HG02884 (cell line): Measurements from ENCODE around the gene CENPS.
"Not testable (repeated sequence)": the region's sequence is repeated elsewhere in the genome, so short reads cannot be mapped to it uniquely, and the experiment has no call there.

Experiments used
- ATAC-seq: cut with Tn5 transposase; IDR thresholded peaks from one replicate; pipeline ENCODE4 v1.9.1; 2021; ENCODE audit warnings: mild to moderate bottlenecking, moderate library complexity; ENCODE audit not compliant: unreplicated experiment

CENPS gene

DNA sequence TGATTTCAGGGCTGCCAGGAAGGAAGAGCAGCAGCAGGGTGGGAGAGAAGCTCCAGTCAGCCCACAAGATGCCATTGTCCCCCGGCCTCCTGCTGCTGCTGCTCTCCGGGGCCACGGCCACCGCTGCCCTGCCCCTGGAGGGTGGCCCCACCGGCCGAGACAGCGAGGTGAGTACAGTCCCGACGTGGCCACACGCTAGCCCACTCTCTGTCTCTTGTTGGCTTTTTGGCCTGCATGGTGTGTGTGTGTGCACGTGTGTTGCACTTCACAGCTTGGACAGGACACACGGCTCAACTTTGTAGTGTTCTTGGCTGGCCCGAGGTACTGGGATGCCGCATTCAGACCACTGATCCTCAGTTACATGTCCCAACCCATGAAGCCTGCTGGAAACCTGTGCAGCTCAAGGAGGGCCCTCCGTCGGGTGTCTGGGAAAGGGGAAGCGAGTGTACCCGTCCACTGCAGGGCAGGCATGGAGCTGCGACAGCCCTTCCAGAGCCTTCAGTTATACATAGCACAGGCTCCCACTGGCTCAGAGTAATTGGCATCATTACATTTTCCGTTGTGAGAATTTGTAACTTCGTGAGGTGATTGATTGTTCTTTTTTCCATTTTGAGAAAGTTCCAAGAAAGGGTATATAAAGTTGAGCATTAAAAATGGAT, 20.1 kb downstream of the CENPS start:
- ATAC-seq: no peak

DNA sequence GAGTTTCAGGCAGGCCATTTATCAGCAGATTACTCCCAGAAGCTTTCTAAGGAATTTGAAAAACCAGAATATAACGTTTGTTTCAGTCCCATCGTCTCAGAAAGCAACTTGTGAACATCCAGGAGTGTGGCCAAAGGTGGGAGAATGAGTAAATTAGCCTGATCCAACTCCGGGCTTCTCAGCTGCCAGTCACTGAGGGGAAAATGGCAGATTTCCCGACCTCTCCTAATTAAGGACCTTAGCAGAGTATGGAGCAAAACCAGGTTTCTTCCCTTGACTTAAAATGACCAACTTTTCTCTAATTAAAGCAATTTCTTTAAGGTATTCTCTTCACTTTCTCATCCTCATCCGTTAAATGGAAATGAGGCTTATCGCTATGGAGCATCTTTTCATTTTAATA, 20.6 kb downstream of the CENPS start:
- ATAC-seq: no peak

DNA sequence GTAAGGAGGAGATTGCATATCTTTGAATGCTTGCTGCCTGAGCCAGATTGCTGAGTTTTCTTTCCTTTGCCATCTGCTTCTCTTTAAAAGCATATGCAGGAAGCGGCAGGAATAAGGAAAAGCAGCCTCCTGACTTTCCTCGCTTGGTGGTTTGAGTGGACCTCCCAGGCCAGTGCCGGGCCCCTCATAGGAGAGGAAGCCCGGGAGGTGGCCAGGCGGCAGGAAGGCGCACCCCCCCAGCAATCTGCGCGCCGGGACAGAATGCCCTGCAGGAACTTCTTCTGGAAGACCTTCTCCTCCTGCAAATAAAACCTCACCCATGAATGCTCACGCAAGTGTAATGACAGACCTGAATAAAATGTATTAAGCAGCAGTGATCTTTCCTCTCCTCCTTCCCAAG, 21.1 kb downstream of the CENPS start:
- ATAC-seq: no peak

DNA sequence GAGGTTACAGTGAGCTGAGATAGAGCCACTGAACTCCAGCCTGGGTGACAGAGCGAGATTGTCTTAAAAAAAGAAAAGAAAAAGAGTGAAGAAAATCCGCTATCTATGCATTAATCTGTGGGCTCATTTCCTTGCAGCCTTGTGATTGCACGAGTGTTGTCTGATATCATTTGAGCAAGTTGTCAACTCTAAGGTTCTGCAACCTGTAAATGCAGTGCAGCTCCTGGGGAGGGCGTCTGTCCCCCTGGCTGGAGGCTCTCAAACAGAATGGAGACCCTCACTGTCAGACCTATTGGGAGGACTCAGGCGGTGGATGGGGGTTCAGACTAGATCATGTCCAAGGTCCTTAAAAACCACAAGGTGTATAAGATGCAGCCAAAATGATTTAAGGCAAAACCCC, 25.8 kb downstream of the CENPS start:
- ATAC-seq: no peak

DNA sequence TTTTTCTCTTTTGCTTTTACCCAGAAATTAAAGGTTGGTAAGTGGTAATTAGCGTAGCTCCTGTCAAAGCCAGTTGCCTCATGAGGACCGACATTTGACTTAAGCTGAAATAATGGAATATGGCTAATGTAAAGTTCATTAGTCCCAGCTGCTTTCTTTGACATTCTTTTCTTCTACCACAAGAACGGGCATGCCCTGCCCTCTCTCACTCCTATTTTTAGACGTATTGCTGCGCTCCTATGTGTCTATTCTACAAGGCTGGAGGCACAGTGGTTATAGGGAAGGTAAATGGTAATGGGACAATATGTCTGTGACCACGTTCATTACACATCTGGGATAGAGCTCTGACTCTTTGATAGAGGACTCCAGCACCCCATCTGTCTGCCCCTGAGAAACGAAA, 26.4 kb downstream of the CENPS start:
- no peak for ATAC-seq

DNA sequence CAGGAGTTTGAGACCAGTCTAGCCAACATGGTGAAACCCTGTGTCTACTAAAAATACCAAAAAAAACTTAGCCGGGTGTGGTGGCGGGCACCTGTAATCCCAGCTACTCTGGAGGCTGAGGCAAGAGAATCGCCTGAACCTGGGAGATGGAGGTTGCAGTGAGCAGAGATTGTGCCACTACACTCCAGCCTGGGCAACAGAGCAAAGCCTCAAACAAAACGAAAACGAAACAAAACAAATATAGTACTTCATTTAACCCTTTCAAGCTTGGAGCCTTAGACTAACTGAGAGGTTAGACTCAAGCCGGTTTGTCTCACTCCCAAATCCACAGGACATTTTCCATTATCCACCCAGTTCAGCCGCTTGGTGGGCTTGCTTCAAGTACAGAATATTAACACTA, 27.2 kb downstream of the CENPS start:
- ATAC-seq: not testable (repeated sequence)

DNA sequence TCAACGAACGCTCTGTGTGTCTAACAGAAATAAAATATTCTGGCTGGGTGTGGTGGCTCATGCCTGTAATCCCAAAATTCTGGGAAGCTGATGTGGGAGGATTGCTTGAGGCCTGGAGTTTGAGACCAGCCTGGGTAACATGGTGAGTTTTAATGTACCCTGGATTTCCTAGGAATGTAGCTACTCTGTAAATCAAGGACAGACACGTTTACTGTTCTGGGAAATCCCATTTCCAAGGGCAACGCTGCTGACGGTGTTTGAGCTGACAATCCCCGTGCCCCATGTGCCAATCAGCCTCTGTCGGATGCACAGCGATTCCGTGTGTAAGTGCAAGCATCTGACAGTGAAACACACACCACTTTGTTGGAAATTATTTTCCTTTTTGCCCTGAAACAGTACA, 27.6 kb downstream of the CENPS start:
- ATAC-seq: no peak

DNA sequence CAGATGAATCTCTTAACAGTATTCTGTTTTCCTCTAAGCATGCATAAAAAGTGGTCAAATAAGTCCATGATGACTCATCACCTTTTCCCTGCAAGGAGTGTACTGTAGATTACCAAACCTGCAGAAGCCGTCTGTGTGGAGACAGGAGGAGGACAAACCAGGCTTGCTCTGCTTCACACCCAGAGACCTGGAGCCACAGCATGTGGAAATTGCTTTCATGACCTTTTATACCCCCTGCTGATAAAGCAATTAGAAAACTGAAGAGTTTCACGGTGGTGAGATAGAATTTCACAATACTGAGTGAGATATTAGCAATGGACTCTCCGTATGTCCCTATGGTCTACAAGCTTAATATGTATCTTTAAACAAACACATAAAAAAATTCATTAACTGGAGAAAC, 29.0 kb downstream of the CENPS start:
- ATAC-seq: no peak

DNA sequence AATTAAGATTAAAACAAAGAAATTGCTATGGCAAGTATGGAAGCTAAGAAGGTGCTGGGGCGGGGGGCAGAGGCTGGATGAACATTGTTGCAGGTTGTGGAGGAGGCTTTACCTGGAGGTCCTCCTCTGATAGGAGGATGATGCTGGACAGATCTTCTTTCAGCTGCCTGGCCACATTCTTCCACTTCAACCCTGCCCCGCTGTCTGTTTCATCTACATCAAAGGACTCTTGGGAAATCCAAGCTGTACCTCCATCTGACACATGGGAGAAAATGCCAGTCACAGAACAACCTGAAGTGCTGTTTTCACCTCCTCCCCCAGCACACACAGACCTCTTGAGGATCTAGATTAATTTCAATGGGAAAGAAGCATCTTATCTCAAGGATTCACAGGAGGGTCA, 36.8 kb downstream of the CENPS start:
- ATAC-seq: no peak

DNA sequence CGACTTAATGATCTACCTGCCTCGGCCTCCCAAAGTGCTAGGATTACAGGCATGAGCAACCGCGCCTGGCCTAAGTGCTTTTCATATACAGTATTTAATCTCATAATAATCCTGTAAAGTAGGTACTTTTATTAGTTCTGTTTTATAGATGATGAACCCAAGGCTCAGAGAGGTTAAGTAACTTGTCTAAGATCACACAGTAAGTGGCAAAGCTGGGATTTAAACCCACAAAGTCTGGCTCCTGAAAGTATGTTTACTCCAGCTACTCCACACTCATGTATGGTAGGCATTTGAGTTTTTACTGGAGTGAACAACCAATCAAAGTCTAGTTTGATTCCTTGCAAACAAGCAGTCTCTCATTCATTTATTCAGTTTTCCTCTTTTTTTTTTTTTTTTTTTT, 39.8 kb downstream of the CENPS start:
- no peak for ATAC-seq

DNA sequence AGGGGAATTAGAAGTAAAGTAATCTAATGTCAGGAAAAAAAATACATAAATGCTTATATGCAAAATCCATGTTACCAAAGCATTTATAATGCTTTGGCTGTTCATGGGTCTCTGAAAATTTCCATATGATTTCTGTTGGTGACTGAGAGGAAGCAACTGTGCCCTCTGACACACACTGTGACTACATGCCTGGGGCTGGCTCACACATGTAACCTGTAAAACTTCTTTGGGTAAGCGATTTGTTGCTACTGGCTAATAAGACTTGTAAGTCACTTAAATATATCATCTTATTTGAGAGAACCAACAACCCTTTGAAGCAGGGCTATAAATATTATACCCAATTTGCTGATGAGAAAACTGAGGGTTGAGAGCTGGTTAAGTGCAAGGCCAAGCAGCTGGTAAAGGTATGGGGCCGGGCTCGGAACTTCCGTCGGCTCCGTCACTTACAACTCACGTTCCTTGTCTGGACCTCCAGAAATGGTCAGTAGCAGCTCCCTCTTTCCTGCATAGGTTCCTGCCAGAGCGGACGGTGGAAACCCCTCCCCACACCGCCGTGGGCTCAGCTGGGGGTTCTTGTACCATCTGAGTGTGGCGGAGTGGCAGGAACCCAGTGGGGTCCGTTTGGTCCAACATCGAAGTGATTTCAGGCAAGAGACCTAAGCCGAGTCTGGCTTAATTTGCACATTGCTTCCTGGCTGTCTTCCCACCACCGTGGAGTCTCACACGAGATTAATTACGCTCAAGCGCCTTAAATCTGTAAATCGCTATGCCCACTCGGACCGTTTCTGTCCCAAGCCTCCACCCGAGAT, 41.4 kb downstream of the CENPS start:
- ATAC-seq: no peak

DNA sequence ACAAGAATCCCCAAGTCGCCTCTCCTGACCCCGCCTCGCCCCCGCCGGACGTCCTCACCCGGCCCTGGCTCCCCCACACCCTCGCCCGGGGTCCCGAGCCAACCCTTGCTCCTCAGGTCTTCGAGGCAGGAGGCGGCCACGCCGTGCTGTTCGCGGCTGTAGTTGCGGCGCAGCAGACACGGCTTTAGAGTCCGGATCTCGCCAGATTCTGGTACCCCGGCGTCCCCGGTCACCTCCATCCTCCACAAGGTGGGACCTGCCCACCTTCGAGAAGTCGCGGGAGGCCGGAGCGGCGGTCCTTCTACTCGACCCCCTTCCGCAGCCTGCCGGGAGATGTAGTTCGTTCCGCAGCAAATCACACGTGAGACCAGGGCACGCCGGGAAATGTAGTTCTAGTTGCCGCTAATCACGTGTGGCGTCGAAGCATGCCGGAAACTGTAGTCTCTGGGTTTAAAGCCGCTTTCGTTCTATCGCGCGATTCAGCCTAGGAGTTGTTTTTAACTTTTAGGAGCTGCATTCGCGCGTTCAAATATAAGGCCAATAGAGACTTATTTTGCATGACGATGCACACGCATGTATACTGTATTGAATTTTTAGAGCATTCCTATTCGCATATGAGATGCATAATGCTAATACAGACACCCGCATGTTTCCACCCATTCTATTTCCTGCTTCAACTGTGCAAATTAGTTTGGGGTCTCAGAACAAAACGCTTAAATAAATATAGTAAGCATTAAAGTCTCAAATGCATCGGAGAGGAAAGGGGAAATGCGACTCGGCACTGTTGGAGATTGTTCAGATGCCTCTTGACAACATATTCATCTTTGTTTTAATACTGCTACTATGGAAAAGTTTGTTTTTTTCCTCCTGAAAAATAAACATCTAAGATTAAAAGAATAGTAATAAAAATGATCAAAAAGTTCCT, 42.2 kb downstream of the CENPS start, which contains the start of gene DFFA:
TSS of gene DFFA (minus strand) at position 310 of the 925 bp plus-strand sequence. CDS start at position 239, 71 bp downstream.
- ATAC-seq: peak; percentile 73

DNA sequence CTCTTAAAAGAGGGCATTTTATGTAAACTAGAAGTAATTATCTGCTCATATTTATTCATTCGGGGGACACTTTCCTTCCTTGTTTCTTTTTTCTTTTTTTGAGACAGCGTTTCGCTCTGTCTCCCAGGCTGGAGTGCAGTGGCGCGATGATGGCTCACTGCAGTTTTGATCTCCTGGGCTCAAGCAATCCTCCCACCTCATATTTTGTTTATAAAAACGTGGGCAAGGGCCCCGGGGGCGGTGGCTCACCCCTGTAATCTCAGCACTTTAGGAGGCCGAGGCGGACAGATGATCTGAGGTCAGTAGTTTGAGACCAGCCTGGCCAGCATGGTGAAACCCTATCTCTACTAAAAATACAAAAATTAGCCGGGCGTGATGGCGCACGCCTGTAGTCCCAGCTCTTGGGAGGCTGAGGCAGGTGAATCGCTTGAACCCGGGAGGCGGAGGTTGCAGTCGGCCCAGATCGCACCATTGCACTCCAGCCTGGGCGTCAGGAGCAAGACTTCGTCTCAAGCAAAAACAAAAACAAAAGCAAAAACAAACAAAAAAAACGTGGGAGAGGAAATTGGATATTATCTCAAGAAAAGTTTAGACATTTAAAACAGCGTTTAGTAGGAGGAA, 43.0 kb downstream of the CENPS start:
- no peak for ATAC-seq

DNA sequence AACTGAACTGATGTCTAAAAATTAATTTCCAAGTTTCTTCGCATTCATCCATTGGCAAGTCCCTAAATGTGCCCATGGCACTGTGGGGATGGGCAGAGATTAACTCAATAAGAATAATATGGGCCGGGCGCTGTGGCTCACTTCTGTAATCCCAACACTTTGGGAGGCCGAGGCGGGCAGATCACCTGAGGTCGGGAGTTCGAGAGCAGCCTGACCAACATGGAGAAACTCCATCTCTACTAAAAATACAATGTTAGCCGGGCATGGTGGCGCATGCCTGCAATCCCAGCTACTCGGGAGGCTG, 44.0 kb downstream of the CENPS start:
- ATAC-seq: not testable (repeated sequence)

DNA sequence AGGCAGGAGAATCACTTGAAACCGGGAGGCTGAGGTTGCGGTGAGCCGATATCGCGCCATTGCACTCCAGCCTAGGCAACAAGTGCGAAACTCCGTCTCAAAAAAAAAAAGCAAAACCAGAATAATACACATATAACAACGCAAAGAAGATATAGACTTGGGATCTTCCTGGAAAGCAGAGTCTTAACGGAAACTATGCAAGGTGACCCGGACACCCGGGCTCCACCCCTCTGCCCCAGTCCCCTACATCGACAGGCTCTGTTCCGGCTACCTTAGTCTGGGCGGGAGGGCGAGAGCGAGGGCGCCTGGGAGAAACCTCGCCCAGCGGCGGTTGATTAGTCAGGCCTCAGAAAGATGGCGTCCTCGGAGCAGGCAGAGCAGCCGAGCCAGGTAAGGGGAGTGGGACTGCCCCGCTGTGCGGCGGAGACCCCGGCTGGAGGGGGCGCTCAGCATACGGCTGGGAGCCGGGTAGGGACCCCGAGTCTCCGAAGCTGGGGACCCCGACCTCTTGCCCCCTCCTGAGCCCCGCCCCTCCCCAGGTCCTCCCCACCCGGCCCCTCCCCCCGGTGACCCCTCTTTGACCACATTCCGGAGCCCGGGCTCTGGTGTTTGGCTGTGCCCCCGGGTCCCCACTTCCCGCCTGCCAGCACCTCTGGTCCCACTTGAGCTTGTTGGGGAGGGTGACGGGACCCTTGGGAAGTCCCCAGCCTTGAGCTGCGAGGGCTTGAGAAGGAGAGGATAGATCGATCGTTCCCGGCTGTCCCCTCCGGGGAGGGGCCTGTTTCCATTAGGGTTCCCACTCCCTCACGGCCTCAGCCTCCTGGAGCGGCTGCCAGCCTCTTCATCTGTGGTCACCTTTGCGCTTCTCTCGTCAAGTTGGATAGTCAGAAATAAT, 44.6 kb downstream of the CENPS start, which contains the start of gene PEX14:
TSS of gene PEX14 (plus strand) at position 338 of the 895 bp plus-strand sequence. CDS start at position 355, 17 bp downstream.
- peak; percentile 57 for ATAC-seq

DNA sequence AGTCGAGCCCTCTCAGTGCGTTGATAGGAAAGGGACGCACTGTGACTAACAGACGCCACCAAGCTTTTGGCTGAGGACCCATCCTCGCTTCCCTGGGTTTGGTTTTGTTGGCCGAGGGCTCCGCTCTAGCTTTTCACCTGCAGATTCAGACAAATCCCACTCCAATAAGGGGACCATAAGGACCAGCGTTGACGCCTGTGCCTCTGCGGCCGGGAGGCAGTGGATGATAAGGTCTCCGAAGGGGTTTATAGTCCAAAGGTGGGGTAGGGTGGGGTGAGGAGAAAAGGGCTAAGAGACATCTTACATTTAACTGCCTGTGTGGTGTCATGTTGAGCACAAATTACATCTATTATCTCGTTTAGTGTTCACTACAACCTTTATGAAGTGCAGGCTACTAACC, 45.3 kb downstream of the CENPS start:
- ATAC-seq: no peak

DNA sequence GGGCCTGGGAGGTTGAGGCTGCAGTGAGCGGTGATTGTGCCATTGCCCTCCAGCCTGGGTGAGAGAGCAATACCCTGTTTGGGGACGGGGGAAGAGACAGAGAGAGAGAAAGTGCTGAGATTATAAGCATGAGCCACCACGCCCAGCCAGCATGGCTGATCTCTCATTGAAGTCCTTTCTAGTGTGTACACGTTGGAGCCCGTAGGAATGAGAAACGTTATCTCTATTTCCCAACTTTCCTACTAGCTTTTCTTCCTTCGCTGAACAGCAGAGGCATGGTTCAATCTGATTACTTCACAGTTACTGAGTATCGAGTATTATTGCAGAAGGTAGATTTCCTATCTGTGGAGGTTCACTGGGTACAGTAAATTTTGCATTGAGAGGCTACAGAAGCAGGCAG, 49.1 kb downstream of the CENPS start:
- no peak for ATAC-seq

DNA sequence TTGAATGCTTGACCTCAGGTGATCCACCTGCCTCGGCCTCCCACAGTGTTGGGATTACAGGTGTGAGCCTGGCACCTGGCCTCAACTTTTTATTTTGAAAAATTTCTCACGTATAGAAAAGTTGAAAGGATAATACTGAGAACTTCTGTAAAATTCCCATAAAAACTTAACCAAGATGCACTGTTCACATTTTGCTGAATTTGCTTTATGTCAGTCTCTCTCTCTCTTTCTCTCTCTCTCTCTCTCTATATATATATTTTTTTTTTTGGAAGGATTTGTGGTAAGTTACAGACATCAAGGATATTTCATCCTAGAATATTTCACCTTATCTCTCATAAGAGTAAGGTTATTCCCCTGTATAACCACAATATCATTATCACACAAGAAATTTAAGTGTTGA, 50.4 kb downstream of the CENPS start:
- no peak for ATAC-seq

DNA sequence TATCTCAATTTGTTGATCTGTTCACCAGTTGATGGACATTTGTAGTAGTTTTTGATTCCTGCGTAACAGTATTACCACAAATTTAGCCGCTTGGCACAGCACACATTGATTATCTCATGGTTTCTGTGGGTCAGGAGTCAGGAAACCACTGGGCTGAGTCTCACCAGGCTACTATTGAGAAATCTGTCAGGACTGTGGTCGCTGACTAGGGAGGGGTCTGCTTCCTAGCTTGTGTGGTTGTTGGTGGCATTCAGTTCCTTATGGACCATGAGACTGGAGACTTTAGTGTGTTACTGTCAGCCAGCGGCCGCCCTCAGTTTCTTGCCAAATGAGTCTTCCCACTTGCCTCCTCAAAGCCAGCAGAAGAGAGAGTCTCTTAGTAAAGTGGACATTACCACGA, 54.3 kb downstream of the CENPS start:
- ATAC-seq: no peak
